Frontal cortex (tissue), 4 donors: ENCODE data around the gene SH3GLB2. TPM values are rescaled to one million over a fixed set of nuclear protein-coding genes. Genes with fewer than 3 reads are reported as not detected.

Experiments used
- DNase-seq, 2 donors: peaks; one replicate each; pipeline ENCODE4 v3.0.0; 2012; ENCODE audit warnings: low spot score in 2 of 2
- FAIRE-seq: peaks from 2 replicates; lab custom pipeline; 2012; peaks lifted over from hg19 to GRCh38; lab: Jason Lieb, UNC
- total RNA-seq: library from RNA; depleted of rRNA; stranded (reverse); fragments of >200 nt; gene quantifications from one replicate; pipeline ENCODE4 v1.2.3, GENCODE V29; 2014
- donor health status: control.
- donor health status: control.
- donor health status: control.

Gene SH3GLB2
- 60.3 TPM for total RNA-seq

GRCh38 chr9:129028192-129028966 lies at the start of gene SH3GLB2:
Gene SH3GLB2, minus strand, starts transcription at chr9:129028331. Its CDS starts 177 bp downstream, at chr9:129028154.
- FAIRE-seq (no peak), DNase-seq (peak; percentile 98 to 99)

DNA sequence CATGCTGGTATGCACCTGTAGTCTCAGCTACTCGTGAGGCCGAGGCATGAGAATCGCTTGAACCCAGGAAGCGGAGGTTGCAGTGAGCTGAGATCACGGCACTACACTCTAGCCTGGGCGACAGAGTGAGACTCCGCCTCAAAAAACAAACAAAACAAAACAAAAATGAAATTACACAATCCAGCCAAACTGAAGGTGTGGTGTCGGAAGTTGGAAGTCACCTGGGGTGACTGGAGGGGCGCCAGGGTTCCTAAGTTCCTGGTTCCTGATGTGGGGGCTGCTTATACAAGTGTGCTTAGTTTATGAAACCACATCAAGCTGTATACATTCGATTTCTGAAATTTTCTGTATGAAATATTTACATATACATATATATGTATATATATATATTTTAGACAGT lies 49.1 kb upstream of the SH3GLB2 start:
- DNase-seq (no peak), FAIRE-seq (no peak)

DNA sequence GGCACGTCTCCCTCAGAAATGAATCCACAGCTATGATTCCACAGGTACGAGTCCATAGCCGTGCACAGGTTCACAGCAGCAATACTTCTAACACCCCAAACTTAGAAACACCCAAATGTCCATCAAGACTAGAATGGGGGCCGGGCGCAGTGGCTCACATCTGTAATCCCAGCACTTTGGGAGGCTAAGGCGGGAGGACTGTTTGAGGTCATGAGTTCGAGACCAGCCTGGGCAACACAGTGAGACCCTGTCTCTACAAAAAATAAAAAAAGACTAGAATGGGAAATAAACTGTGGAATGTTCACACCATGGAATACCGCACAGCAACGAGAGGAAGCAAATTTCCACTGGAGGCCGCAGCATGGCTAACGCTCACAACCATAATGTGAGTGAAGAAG lies 48.5 kb upstream of the SH3GLB2 start:
- DNase-seq (no peak), FAIRE-seq (no peak)

GRCh38 chr9:129075996-129076639 lies 48.0 kb upstream of the SH3GLB2 start:
- no peak for DNase-seq
- no peak for FAIRE-seq

GRCh38 chr9:129074106-129074505 lies 46.0 kb upstream of the SH3GLB2 start:
- FAIRE-seq, result no peak

DNA sequence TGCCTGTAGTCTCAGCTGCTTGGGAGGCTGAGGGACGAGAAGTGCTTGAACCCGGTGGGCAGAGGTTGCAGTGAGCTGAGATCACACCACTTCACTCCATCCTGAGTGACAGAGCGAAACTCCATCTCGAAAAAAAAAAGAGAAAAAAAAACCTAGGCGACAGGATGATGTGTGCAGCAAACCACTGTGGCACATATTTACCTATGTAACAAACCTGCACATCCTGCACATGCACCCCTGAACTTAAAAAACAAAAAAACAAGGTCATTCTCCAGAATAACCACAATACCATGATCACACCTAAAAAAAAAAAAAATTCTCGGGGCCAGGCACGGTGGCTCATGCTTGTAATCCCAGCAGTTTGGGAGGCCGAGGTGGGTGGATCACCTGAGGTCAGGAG lies 45.3 kb upstream of the SH3GLB2 start:
- DNase-seq (no peak), FAIRE-seq (no peak)

More at GRCh38 chr9:129074106-129074505, 46.0 kb upstream of the SH3GLB2 start:
- DNase-seq, result no peak

GRCh38 chr9:129072171-129072570 lies 44.0 kb upstream of the SH3GLB2 start:
- FAIRE-seq, result no peak
- DNase-seq, result no peak

DNA sequence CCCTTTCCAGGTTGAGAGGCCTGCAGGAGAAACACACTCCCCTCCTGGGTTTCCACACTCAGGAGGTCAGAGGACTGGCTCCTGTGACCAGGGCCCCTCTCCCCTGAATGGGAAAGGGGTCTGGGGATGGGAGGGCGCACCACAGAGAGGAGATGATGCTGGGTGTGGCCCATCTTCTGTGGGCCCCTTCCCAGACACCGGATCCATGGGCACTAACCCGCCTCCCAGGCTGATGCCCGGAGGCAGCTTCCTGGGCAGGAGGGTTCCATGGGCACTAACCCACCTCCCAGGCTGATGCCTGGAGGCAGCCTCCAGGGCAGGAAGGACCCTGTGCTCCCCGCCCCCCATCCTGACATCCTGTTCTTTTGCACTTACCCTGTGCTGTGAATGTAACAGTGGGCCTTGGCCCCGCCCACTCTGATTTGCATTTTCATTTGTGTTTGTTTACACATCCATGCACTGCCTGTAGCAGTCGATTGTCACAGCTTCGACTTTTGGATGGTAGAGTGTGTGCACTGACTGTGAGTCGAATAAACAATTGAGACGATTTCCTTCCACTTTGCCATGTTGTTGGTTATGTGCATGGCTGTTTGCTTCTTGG lies 43.5 kb upstream of the SH3GLB2 start:
- no peak for FAIRE-seq

GRCh38 chr9:129070696-129071525 lies 42.8 kb upstream of the SH3GLB2 start:
- DNase-seq, result no peak
- FAIRE-seq, result no peak

More for the DNA sequence above, 43.5 kb upstream of the SH3GLB2 start:
- DNase-seq, result no peak

GRCh38 chr9:129069862-129070641 lies 41.9 kb upstream of the SH3GLB2 start:
- no peak for DNase-seq
- no peak for FAIRE-seq

GRCh38 chr9:129068990-129069861 lies 41.1 kb upstream of the SH3GLB2 start:
- peak in 1 of 2 donors; percentile 40 for DNase-seq
- FAIRE-seq, result no peak

- FAIRE-seq (no peak), DNase-seq (no peak)
Measured at GRCh38 chr9:129068110-129068509, 40.0 kb upstream of the SH3GLB2 start.

DNA sequence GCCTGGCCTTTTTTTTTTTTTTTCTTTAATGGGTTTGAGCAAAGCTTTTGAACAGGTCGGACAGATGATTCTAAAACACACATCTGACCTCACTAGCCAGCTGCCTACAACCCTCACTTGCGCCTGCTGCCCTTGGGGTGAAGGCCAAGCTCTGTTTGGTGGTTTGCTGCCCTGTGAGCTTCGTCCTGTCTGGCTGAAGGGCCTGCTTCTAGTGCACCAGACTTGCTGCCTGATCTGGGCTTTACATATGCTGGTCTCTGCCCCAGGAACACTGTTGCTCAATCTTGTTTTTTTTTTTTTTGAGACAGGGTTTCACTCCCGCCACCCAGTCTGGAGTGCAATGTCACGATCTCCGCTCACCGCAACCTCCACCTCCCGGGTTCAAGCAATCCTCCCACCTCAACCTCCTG lies 36.4 kb upstream of the SH3GLB2 start:
- no peak for DNase-seq
- FAIRE-seq, result no peak

- DNase-seq (no peak), FAIRE-seq (no peak)
Measured at GRCh38 chr9:129063061-129063460, 34.9 kb upstream of the SH3GLB2 start.

DNA sequence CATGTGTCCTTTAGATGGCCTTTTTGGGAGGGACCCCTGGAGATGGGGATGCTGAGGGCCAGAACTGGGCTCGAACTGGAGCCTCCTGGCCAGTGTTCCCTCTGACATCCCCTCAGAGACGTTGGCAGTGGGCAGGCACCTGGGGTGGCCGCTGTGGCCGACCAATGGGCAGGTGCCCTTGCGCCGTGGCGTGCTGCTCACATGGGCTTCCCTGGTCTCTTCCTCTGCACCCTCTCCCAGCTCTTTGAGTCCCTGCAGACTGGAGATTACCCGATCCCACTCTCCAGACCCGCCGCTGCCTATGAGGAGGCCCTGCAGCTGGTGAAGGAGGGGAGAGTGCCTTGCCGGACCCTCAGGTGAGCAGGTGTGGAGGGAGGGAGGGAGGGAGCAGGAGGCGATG lies 32.9 kb upstream of the SH3GLB2 start:
- DNase-seq, result no peak

GRCh38 chr9:129059796-129060785 lies 32.0 kb upstream of the SH3GLB2 start:
- no peak for FAIRE-seq
- no peak for DNase-seq

More for the DNA sequence above, 32.9 kb upstream of the SH3GLB2 start:
- FAIRE-seq, result no peak
